Endothelial cell (in vitro differentiated cells): Measurements from ENCODE around the gene FRMD4A. TPM values are rescaled to one million over a fixed set of nuclear protein-coding genes. Genes with fewer than 3 reads are reported as not detected.

Experiments used
- DNase-seq: peaks from one replicate; pipeline ENCODE4 v3.0.0; 2021; ENCODE audit warnings: low spot score
- H3K27ac Mint-ChIP-seq: one replicate; pipeline ENCODE4 v1.8.0; 2021; ENCODE audit warnings: mixed read lengths, inconsistent platforms; ENCODE audit not compliant: unreplicated experiment
- H3K27me3 Mint-ChIP-seq: one replicate; pipeline ENCODE4 v1.8.0; 2021; ENCODE audit warnings: mild to moderate bottlenecking, moderate library complexity, mixed read lengths, inconsistent platforms; ENCODE audit not compliant: unreplicated experiment
- H3K36me3 Mint-ChIP-seq: one replicate; pipeline ENCODE4 v1.8.0; 2021; ENCODE audit warnings: mild to moderate bottlenecking, low read depth, mixed read lengths, inconsistent platforms; ENCODE audit not compliant: unreplicated experiment
- H3K4me1 Mint-ChIP-seq: one replicate; pipeline ENCODE4 v1.8.0; 2021; ENCODE audit warnings: mild to moderate bottlenecking, mixed read lengths, inconsistent platforms; ENCODE audit not compliant: unreplicated experiment
- H3K4me3 Mint-ChIP-seq: one replicate; pipeline ENCODE4 v1.8.0; 2021; ENCODE audit warnings: mild to moderate bottlenecking, mixed read lengths, inconsistent platforms; ENCODE audit not compliant: unreplicated experiment
- H3K9me3 Mint-ChIP-seq: one replicate; pipeline ENCODE4 v1.8.0; 2021; ENCODE audit warnings: mixed read lengths, inconsistent platforms; ENCODE audit not compliant: unreplicated experiment
- CTCF ChIP-seq: fragments of 200-600 bp; sonication (generic); IDR thresholded peaks from one replicate; pipeline ENCODE4 v1.5.0; 2021; ENCODE audit warnings: antibody characterized with exemption; ENCODE audit not compliant: unreplicated experiment
- total RNA-seq: library from RNA; stranded (reverse); fragmentation: NEBNext Ultra II Directional; extraction: Animal tissue kit (Norgen Biotek cat#: 25700); gene quantifications from one replicate; pipeline ENCODE4 v1.2.1, GENCODE V29; 2021; ENCODE audit not compliant: unreplicated experiment

FRMD4A gene
- total RNA-seq, 1 donor from 2014 or later = 68.9 TPM

GRCh38 chr10:13847201-13847631, 483.5 kb downstream of the FRMD4A start:
- peaks cover 5% of the 10 kb centered on the region for H3K36me3 Mint-ChIP-seq
- no peak overlapping the region for H3K4me3 Mint-ChIP-seq
- H3K27me3 Mint-ChIP-seq = peaks cover 2% of the 10 kb centered on the region
- peaks cover 17% of the 10 kb centered on the region for H3K4me1 Mint-ChIP-seq
- H3K9me3 Mint-ChIP-seq = no peaks in the 10 kb centered on the region
- no peak for DNase-seq
- TF ChIP-seq CTCF = peak; percentile 35
- no peak overlapping the region for H3K27ac Mint-ChIP-seq

DNA sequence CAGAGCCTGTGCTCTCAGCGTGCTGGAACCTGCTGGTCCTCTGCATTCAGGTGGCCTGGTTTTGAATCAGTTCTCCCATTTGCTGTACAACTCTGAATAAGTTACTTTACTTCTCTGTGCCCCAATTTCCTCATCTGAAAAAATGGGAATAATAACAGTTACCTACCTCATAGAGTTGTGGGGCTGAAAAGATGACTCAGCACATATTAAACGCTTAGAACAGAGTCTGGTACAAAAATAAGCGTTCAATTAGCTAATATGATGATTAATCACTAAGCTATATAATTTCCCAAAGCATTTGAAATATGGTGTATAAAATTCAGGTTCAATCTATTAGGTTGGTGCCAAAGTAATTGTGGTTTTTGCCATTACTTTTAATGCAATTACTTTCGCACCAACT, 484.8 kb downstream of the FRMD4A start:
- Mint-ChIP-seq H3K9me3 (no peaks in the 10 kb centered on the region), H3K36me3 (peaks cover 9% of the 10 kb centered on the region), H3K4me1 (peaks cover 17% of the 10 kb centered on the region), H3K27me3 (peaks cover 2% of the 10 kb centered on the region), H3K27ac (no peak overlapping the region), H3K4me3 (no peak overlapping the region)
- no peak for TF ChIP-seq CTCF
- DNase-seq = no peak

DNA sequence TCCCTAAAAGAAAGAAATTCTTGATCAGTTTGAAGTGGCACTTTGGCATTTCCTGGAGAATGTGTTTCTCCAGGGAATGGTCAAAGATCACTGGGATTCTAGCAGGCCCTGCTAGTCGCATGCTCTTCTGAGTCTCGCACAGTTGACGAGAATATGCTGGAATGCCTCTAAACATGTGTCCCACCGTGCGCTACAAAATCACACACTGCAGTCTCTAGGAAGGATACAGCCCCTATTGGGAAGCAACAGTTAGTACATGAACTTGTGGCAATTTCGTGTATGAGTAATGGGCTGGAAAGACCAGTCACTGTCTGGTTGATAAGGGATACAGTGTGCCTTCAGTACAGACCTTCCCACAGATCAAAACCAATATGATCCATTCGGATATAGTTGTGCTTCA, 486.1 kb downstream of the FRMD4A start:
- Mint-ChIP-seq H3K4me1 (peaks cover 17% of the 10 kb centered on the region), H3K27me3 (peaks cover 2% of the 10 kb centered on the region), H3K9me3 (no peaks in the 10 kb centered on the region), H3K27ac (no peak overlapping the region), H3K36me3 (peaks cover 13% of the 10 kb centered on the region), H3K4me3 (no peak overlapping the region)
- DNase-seq = no peak
- no peak for TF ChIP-seq CTCF

- no peak for TF ChIP-seq CTCF
- Mint-ChIP-seq H3K36me3 (peaks cover 21% of the 10 kb centered on the region), H3K4me1 (peaks cover 18% of the 10 kb centered on the region), H3K9me3 (no peaks in the 10 kb centered on the region), H3K27ac (no peak overlapping the region), H3K27me3 (peaks cover 1% of the 10 kb centered on the region), H3K4me3 (no peak overlapping the region)
- no peak for DNase-seq
These were observed 488.6 kb downstream of the FRMD4A start for GRCh38 chr10:13842117-13842516.

DNA sequence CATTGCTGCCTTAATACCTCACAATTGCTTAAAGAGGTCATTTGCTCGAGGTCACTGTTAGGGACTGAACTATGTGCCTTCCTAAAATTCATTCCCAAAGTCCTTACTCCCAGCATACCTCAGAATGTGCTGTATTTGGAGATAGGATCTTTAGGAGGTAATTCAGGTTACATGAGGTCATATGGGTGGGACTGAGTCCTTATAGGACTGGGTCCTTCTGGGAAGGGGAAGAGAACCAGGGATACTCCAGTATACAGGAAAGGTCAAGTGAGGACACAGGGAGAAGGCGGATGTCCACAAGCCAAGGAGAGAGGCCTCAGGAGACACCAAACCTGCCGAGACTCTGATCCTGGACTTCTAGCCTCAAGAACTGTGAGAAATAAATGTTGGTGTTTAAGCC, 490.7 kb downstream of the FRMD4A start:
- H3K9me3 Mint-ChIP-seq = no peaks in the 10 kb centered on the region
- no peak for TF ChIP-seq CTCF

More for the DNA sequence above, 490.7 kb downstream of the FRMD4A start:
- Mint-ChIP-seq H3K4me3 (peak overlapping the region; percentile 38), H3K36me3 (peaks cover 21% of the 10 kb centered on the region), H3K27me3 (peaks cover 6% of the 10 kb centered on the region), H3K4me1 (peaks cover 10% of the 10 kb centered on the region), H3K27ac (peak overlapping the region; percentile 34)
- no peak for DNase-seq
